Raji (cell line): ENCODE data around the gene PRCC.

Experiments
- POLR2A ChIP-seq: IDR thresholded peaks from 2 replicates; pipeline ENCODE4 v1.6.1; 2011; ENCODE audit warnings: low read depth, low read length, control low read depth; ENCODE audit not compliant: insufficient read depth

PRCC gene

GRCh38 chr1:156767101-156767878, at the start of gene PRCC:
Gene PRCC (plus strand): TSS chr1:156767535. CDS start chr1:156767772, 237 bp downstream.
- peak; percentile 50; the same call in 1 of the 2 replicates for TF ChIP-seq POLR2A

GRCh38 chr1:156721131-156721530, 46.2 kb upstream of the PRCC start:
- TF ChIP-seq POLR2A, result no peak

DNA sequence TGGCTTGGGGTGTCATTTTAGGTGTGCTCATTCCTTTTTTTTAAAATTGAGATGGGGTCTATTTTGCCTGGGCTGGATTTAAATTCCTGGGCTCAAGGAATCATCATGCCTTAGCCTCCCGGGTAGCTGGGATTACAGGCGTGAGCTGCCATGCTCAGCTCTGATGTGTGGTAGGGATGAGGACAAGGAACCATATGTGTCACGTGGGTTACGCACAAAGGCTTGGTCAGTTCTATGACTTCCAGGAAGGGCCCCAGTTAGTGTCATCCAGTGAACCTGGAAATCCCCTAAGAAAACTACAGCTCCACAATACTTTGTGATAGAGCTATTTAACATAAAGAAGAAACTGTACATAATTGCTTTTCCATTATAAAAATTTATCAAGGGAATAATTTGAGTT, 45.8 kb upstream of the PRCC start:
- no peak for TF ChIP-seq POLR2A

- no peak; the same call in 1 of the 2 replicates for TF ChIP-seq POLR2A
Measured at GRCh38 chr1:156725683-156726280, 41.6 kb upstream of the PRCC start.

GRCh38 chr1:156726549-156727226, 40.6 kb upstream of the PRCC start:
- TF ChIP-seq POLR2A, result no peak

DNA sequence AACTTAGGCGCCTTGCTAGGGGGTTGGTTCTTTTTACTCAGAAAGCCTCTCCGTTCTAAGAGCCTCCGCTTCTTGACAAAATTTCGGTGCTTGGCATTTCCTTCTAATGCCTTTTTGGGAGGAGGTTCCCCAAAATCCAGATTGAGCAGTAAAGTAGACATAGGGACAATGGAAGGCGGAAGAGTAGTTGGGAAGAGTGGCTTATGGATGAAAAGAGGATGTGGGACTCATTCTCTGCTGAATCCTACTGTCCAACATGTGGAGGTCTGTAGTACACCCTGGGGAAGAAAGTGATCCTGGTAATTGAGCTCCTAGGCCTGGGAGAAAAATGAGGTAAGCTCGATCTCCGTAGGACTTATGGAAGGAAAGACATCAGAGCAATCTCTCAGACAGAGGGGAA, 39.8 kb upstream of the PRCC start:
- no peak for TF ChIP-seq POLR2A

GRCh38 chr1:156727926-156728598, 39.3 kb upstream of the PRCC start, which contains the start of gene METTL25B:
Gene METTL25B (plus strand): TSS chr1:156728469. CDS start chr1:156729105, 636 bp downstream.
- TF ChIP-seq POLR2A, result peak; percentile 88

DNA sequence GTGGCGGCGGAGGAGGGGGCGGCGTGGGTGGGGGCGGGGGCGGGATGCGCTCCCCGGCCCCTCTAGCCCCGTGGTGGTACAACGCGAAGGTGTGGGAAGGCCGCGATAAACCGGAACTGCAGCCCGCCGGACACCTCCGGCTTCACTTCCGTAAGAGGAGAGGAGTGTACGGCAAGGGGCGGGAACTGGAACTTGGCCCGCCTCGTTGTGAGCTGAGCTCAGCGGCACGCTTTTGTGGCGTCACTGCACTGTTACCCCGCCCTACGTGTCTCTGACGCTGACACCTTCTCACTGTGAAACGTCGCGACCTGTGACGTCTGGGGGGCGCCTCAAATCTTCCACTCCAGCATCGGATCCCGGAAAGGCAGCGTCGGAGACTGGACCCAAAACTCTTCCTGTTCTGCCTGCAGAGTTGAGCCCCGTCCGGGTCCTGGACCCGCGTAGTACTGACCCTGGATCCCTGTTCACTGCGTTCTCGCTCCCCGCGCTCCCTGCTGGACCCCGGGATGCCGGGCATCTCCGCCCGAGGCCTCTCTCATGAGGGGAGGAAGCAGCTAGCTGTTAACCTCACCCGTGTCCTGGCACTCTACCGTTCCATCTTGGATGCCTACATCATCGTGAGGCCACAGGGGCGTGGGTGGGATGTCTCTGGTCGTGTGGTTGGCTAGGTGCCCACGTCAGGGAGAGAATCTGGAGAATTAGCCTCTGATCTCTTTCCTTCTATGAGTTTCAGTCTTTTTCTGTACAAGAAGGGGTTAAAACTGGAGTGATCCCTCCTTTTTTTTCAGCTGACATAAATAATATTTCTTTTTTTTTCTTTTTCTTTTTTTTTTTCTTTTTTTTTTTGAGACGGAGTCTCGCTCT, 38.5 kb upstream of the PRCC start, which contains the start of gene ISG20L2:
Gene ISG20L2, minus strand, starts transcription at position 168 of the 864 bp plus-strand sequence. CDS start 1,114 bp downstream, outside the sequence.
- TF ChIP-seq POLR2A, result peak; percentile 67

DNA sequence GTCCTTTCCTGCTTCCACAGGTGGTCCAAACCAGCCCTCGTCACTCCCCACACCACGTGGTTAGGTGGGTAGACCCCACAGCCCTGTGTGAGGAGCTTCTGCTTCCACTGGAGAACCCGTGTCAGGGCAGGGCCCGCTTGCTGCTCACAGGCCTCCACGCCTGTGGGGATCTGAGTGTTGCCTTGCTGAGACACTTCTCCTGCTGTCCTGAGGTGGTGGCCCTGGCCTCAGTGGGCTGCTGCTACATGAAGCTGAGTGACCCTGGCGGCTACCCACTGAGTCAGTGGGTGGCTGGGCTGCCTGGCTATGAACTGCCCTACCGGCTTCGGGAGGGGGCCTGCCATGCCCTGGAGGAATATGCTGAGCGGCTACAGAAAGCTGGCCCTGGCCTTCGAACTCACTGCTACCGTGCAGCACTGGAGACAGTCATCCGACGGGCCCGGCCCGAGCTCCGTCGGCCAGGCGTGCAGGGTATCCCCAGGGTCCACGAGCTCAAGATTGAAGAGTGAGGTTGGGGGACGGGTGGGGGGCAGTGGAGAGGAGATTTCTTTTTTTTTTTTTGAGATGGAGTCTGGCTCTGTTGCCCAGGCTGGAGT, 33.2 kb upstream of the PRCC start:
- no peak for TF ChIP-seq POLR2A

- no peak for TF ChIP-seq POLR2A
Measured at GRCh38 chr1:156738407-156738806, 28.9 kb upstream of the PRCC start.

- no peak for TF ChIP-seq POLR2A
Measured at GRCh38 chr1:156738916-156739315, 28.4 kb upstream of the PRCC start.

DNA sequence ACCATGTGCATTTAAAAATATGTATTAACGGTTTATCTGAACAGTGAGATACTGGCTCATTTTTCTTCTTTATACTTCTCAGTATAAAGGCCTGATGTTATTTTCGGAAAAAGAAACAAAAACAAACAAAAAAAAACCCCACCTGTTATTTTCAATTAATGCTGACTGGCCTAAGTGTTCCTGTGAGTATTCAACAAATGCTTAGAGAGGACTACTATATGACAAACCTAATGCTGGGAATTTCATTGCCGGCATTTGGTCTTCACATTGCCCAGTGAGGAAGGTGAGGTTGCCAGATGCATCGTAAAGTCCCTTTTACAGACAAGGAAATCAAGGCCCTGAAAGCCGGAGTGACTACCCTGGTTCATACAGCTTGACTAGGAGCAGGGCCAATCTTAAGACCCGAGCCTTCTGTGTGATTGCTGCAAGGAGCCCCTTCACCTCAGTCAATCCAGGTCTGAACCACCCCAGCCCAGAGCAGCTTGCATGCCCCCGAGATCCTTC, 27.0 kb upstream of the PRCC start:
- TF ChIP-seq POLR2A, result no peak

GRCh38 chr1:156740741-156741480, 26.4 kb upstream of the PRCC start, which contains the start of gene MRPL24:
Gene MRPL24 (minus strand): TSS chr1:156741088. CDS start chr1:156738704, 2,384 bp downstream.
- TF ChIP-seq POLR2A, result peak; percentile 90

GRCh38 chr1:156741481-156741983, 25.8 kb upstream of the PRCC start:
- no peak for TF ChIP-seq POLR2A
